IMR-90 (cell line): Measurements from ENCODE around the gene SLC35E2B. TPM values are rescaled to one million over a fixed set of nuclear protein-coding genes. Genes with fewer than 3 reads are reported as not detected.

Source experiments
- ATAC-seq: fragments of 200-7000 bp; cut with Tn5 transposase; 2 replicates; pipeline ENCODE4 v1.9.1; 2020; ENCODE audit warnings: low read depth, mild to moderate bottlenecking, moderate library complexity
- BruUV-seq: library from RNA; stranded (reverse); fragments of 400-500 nt; replicated peaks from 2 replicates; lab custom pipeline; 2021; lab: Mats Ljungman, UMichigan
- CTCF ChIA-PET: fragments of 300-600 bp; formaldehyde crosslinking; extraction: SDS; loops from one replicate; lab custom pipeline; 2021; ENCODE audit warnings: antibody characterized with exemption; lab: Yijun Ruan, JAX
- POLR2A ChIA-PET: fragments of 300-600 bp; sonication (Branson Sonifier 250); formaldehyde crosslinking; loops from one replicate; lab custom pipeline; 2022; ENCODE audit warnings: antibody characterized with exemption; ENCODE audit not compliant: unreplicated experiment; lab: Charles Lee
- DNase-seq: peaks from one replicate; pipeline ENCODE4 v3.0.0; 2013
- H2AFZ ChIP-seq: replicated peaks from 2 replicates; pipeline ENCODE3; 2013; ENCODE audit warnings: low read length, mild to moderate bottlenecking; ENCODE audit not compliant: poor library complexity
- H2AK5ac ChIP-seq: 2 replicates; pipeline ENCODE4 v1.6.1; 2013; ENCODE audit warnings: low read depth, low read length, inconsistent platforms
- H2AK9ac ChIP-seq: replicated peaks from 2 replicates; pipeline ENCODE3; 2013; ENCODE audit warnings: mild to moderate bottlenecking, low read depth, low read length, moderate library complexity; ENCODE audit not compliant: poor library complexity
- H2BK120ac ChIP-seq: 2 replicates; pipeline ENCODE4 v1.6.1; 2013; ENCODE audit warnings: low read depth, low read length, inconsistent platforms
- H2BK15ac ChIP-seq: 3 replicates; pipeline ENCODE4 v1.6.1; 2013; ENCODE audit warnings: low read depth, low read length, inconsistent platforms
- H2BK20ac ChIP-seq: 2 replicates; pipeline ENCODE4 v1.6.1; 2013; ENCODE audit warnings: low read depth, mild to moderate bottlenecking, inconsistent platforms, low read length, moderate library complexity
- H2BK5ac ChIP-seq: 2 replicates; pipeline ENCODE4 v1.6.1; 2013; ENCODE audit warnings: mild to moderate bottlenecking, low read depth, low read length, inconsistent platforms; ENCODE audit not compliant: poor library complexity, severe bottlenecking
- H3K14ac ChIP-seq: replicated peaks from 2 replicates; pipeline ENCODE4 v1.6.1; 2013; ENCODE audit warnings: low read depth, low read length, inconsistent platforms
- H3K18ac ChIP-seq: 2 replicates; pipeline ENCODE4 v1.6.1; 2013; ENCODE audit warnings: low read depth, low read length, control low read depth
- H3K23ac ChIP-seq: 2 replicates; pipeline ENCODE4 v1.6.1; 2013; ENCODE audit warnings: low read depth, low read length, inconsistent platforms
- H3K27ac ChIP-seq: 2 replicates; pipeline ENCODE4 v1.5.1; 2013; ENCODE audit warnings: mild to moderate bottlenecking, control low read depth, low read length; ENCODE audit not compliant: insufficient read depth
- H3K27me3 ChIP-seq: 2 replicates; pipeline ENCODE4 v1.6.1; 2013; ENCODE audit warnings: low read length; ENCODE audit not compliant: control insufficient read depth, insufficient read depth
- H3K36me3 ChIP-seq: 2 replicates; pipeline ENCODE4 v1.6.1; 2013; ENCODE audit warnings: low read length, mixed read lengths; ENCODE audit not compliant: control insufficient read depth, insufficient read depth
- H3K4ac ChIP-seq: 2 replicates; pipeline ENCODE4 v1.6.1; 2013; ENCODE audit warnings: low read depth, low read length, inconsistent platforms
- H3K4me1 ChIP-seq: 2 replicates; pipeline ENCODE4 v1.6.1; 2013; ENCODE audit warnings: low read length, mixed read lengths; ENCODE audit not compliant: control insufficient read depth, insufficient read depth
- H3K4me2 ChIP-seq: 2 replicates; pipeline ENCODE4 v1.6.1; 2013; ENCODE audit warnings: low read depth, mild to moderate bottlenecking, control low read depth, low read length, moderate library complexity
- H3K4me3 ChIP-seq: 2 replicates; pipeline ENCODE4 v1.5.1; 2013; ENCODE audit warnings: low read depth, mild to moderate bottlenecking, control low read depth, low read length, moderate library complexity; ENCODE audit not compliant: insufficient read depth
- H3K56ac ChIP-seq: 2 replicates; pipeline ENCODE4 v1.6.1; 2013; ENCODE audit warnings: low read length, inconsistent platforms; ENCODE audit not compliant: insufficient read depth; ENCODE audit errors: extremely low read depth
- H3K79me1 ChIP-seq, 2 experiments: 2 replicates each; pipeline ENCODE4 v1.6.1; 2013; ENCODE audit warnings: low read length in 2 of 2, inconsistent platforms in 1 of 2, low read depth in 1 of 2
- H3K9ac ChIP-seq: 2 replicates; pipeline ENCODE4 v1.6.1; 2013; ENCODE audit warnings: low read depth, low read length, control low read depth
- H3K9me1 ChIP-seq: 2 replicates; pipeline ENCODE4 v1.6.1; 2013; ENCODE audit warnings: low read length, inconsistent platforms; ENCODE audit not compliant: insufficient read depth
- H3K9me3 ChIP-seq: 2 replicates; pipeline ENCODE4 v1.6.1; 2013; ENCODE audit warnings: low read length; ENCODE audit not compliant: control insufficient read depth, insufficient read depth
- H4K20me1 ChIP-seq: 2 replicates; pipeline ENCODE4 v1.6.1; 2013; ENCODE audit warnings: low read length, inconsistent platforms; ENCODE audit not compliant: insufficient read depth
- H4K5ac ChIP-seq: 2 replicates; pipeline ENCODE4 v1.6.1; 2013; ENCODE audit warnings: mild to moderate bottlenecking, low read depth, low read length, control low read depth
- H4K8ac ChIP-seq, 2 experiments: 2 replicates each; pipeline ENCODE4 v1.6.1; 2013; ENCODE audit warnings: low read depth in 2 of 2, low read length in 2 of 2, control low read depth in 1 of 2, inconsistent platforms in 1 of 2
- H4K91ac ChIP-seq: 2 replicates; pipeline ENCODE4 v1.6.1; 2013; ENCODE audit warnings: low read depth, low read length, inconsistent platforms; ENCODE audit not compliant: insufficient read depth
- BHLHE40 ChIP-seq: fragments of 150-350 bp; IDR thresholded peaks from 2 replicates; pipeline ENCODE4 v1.6.1; 2016; ENCODE audit warnings: mild to moderate bottlenecking, low read depth, low read length
- CEBPB ChIP-seq: IDR thresholded peaks from 2 replicates; pipeline ENCODE4 v1.6.1; 2012; ENCODE audit warnings: low read depth, low read length, improper control_type of control experiment
- CHD1 ChIP-seq: IDR thresholded peaks from 2 replicates; pipeline ENCODE4 v1.6.1; 2012; ENCODE audit warnings: low read depth, low read length, improper control_type of control experiment
- CTCF ChIP-seq: conservative IDR thresholded peaks from 2 replicates; pipeline ENCODE4 v1.5.1; 2012; ENCODE audit warnings: mild to moderate bottlenecking, low read depth, low read length, improper control_type of control experiment
- FOS ChIP-seq: fragments of 150-350 bp; IDR thresholded peaks from 2 replicates; pipeline ENCODE4 v1.6.1; 2016; ENCODE audit warnings: low read depth, low read length
- MAFK ChIP-seq: IDR thresholded peaks from 2 replicates; pipeline ENCODE4 v1.6.1; 2012; ENCODE audit warnings: low read depth, low read length, improper control_type of control experiment
- MAZ ChIP-seq: IDR thresholded peaks from 2 replicates; pipeline ENCODE4 v1.6.1; 2012; ENCODE audit warnings: low read depth, mild to moderate bottlenecking, low read length, improper control_type of control experiment, moderate library complexity, borderline replicate concordance
- MXI1 ChIP-seq: IDR thresholded peaks from 2 replicates; pipeline ENCODE4 v1.6.1; 2012; ENCODE audit warnings: low read depth, mild to moderate bottlenecking, low read length, moderate library complexity, borderline replicate concordance
- NFE2L2 ChIP-seq: fragments of 150-350 bp; IDR thresholded peaks from 2 replicates; pipeline ENCODE4 v1.6.1; 2016; ENCODE audit warnings: low read depth, mild to moderate bottlenecking, low read length
- POLR2A ChIP-seq: IDR thresholded peaks from 2 replicates; pipeline ENCODE4 v1.6.1; 2012; ENCODE audit warnings: mild to moderate bottlenecking, low read depth, low read length
- RAD21 ChIP-seq: IDR thresholded peaks from 2 replicates; pipeline ENCODE4 v1.6.1; 2012; ENCODE audit warnings: low read length, improper control_type of control experiment
- RCOR1 ChIP-seq: IDR thresholded peaks from 2 replicates; pipeline ENCODE4 v1.6.1; 2012; ENCODE audit warnings: mild to moderate bottlenecking, low read length, improper control_type of control experiment; ENCODE audit not compliant: insufficient replicate concordance
- RFX5 ChIP-seq: IDR thresholded peaks from 2 replicates; pipeline ENCODE4 v1.8.0; 2012; ENCODE audit warnings: low read depth, mild to moderate bottlenecking, low read length, moderate library complexity
- SMC3 ChIP-seq: fragments of 150-350 bp; IDR thresholded peaks from 2 replicates; pipeline ENCODE4 v1.6.1; 2016; ENCODE audit warnings: low read depth, mild to moderate bottlenecking, antibody characterized with exemption, low read length, moderate library complexity
- USF2 ChIP-seq: fragments of 150-350 bp; IDR thresholded peaks from 2 replicates; pipeline ENCODE4 v1.6.1; 2017; ENCODE audit warnings: mild to moderate bottlenecking, antibody characterized with exemption, low read length, low read depth
- WGBS, 2 experiments: methylation state at CpG; one replicate each; pipeline versions ENCODE4 v1.1.5 to v1.1.7; 2013; ENCODE audit warnings: missing lambda C conversion rate in 2 of 2; ENCODE audit not compliant: insufficient read length in 1 of 2; ENCODE audit errors: extremely low coverage in 2 of 2; 5-methylcytosine and 5-hydroxymethylcytosine counted together
- dilution Hi-C: fragments of 300-500 bp; cut with HindIII; formaldehyde crosslinking; loops from one replicate; pipeline ENCODE4 v1.14.3; 2018; ENCODE audit warnings: low sequenced_read_pairs; ENCODE audit not compliant: unreplicated experiment
- in situ Hi-C: fragments of 300-500 bp; cut with MboI; formaldehyde crosslinking; loops from 3 replicates; pipeline ENCODE4 v1.14.3; 2019; ENCODE audit warnings: low sequenced_read_pairs, inconsistent platforms, mixed read lengths
- intact Hi-C: fragments of 100-400 bp; cut with micrococcal nuclease; formaldehyde crosslinking; loops from 2 replicates; pipeline ENCODE4 v1.10.0; 2022
- polyA plus RNA-seq, 3 experiments: library from polyadenylated mRNA; depleted of rRNA; stranded (reverse); fragments of >200 nt; gene quantifications; 2 replicates each; pipeline ENCODE4 v1.2.3, GENCODE V29; 2012; ENCODE audit warnings: low replicate concordance in 1 of 3
- total RNA-seq: library from RNA; depleted of rRNA; stranded (reverse); fragments of >200 nt; gene quantifications from 2 replicates; pipeline ENCODE4 v1.2.3, GENCODE V29; 2012

The SLC35E2B gene
- total and polyA plus RNA-seq, 2 of the 4 experiments (the other 2 are of a cell fraction), result 14.9 to 30.2 TPM

- Histone ChIP-seq H3K4me1 (peaks cover 3% of the 10 kb centered on the region; the same call in 1 of the 2 replicates), H3K27me3 (no peaks in the 10 kb centered on the region), H4K20me1 (peaks cover 20% of the 10 kb centered on the region), H3K36me3 (peaks cover 31% of the 10 kb centered on the region), H3K4me3 (no peak overlapping the region), H4K91ac (no peak overlapping the region), H3K14ac (no peak overlapping the region), H3K4ac (no peak overlapping the region), H3K18ac (no peak overlapping the region), H3K9me3 (no peaks in the 10 kb centered on the region), H2BK120ac (no peak overlapping the region), H3K79me1 (peaks cover 0 to 11% of the 10 kb centered on the region in 2 experiments; a peak in 1 of 4 replicates), H2BK20ac (no peak overlapping the region), H2BK15ac (no peak overlapping the region), H3K23ac (no peak overlapping the region), H3K4me2 (no peak overlapping the region), H3K9me1 (no peaks in the 10 kb centered on the region), H4K8ac (no peak overlapping the region), H4K5ac (no peak overlapping the region), H2AK9ac (no peak overlapping the region), H3K56ac (no peak overlapping the region), H2AK5ac (no peak overlapping the region), H2BK5ac (no peak overlapping the region), H3K27ac (no peak overlapping the region), H3K9ac (no peak overlapping the region), H2AFZ (no peak overlapping the region)
- ChIA-PET CTCF (no interaction called here), POLR2A (no interaction called here)
- dilution Hi-C loops, result no loop called here
- ATAC-seq (no peak), DNase-seq (no peak)
- BruUV-seq, result no TSS peak
- WGBS, 2 experiments, result 98% methylated on average over 20 of the region's 48 CpGs; no CpG with 5 or more reads in 1 of the 2 experiments
- intact Hi-C loops, result no loop called here
- in situ Hi-C loops, result no loop called here
- TF ChIP-seq RAD21 (no peak), MXI1 (no peak), RCOR1 (no peak), CTCF (no peak), BHLHE40 (no peak), MAZ (no peak), CEBPB (no peak), RFX5 (no peak), USF2 (no peak), MAFK (no peak), POLR2A (no peak), SMC3 (no peak), NFE2L2 (no peak), FOS (no peak), CHD1 (no peak)
These were observed 66.1 kb downstream of the SLC35E2B start for GRCh38 chr1:1626207-1627141.
